GM21786 (cell line): ENCODE results near the gene CDK5.

ENCODE experiments used
- ATAC-seq: cut with Tn5 transposase; IDR thresholded peaks from one replicate; pipeline ENCODE4 v1.9.1; 2021; ENCODE audit not compliant: unreplicated experiment

The CDK5 gene

DNA sequence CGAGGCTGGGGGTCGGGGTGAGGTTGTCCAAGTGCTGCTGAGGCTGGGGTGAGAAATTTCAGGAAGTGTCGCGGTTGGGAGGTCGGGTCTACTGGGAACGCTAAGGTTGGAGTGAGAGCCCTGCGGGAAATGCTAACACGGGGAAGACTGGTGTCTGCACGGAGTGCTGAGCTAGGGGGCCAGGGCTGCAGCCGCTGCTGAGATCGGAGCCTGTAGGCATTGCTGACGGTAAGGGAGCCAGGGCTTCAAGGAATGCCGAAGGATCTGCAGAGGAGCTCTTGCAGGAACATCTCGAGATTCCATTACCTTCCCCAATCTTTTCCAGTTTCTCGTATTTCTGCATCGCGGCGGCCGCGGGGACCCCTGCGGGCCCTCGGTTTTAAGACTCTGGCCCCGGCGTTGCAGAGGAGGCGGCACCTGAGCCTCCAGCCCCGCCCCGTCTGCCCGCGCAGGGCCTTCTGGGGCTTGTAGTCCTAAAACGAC lies at the start of gene CDK5:
Gene CDK5 (minus strand): TSS at position 392 of the 483 bp plus-strand sequence. CDS start 49 bp downstream, at position 343.
- ATAC-seq = peak; percentile 9

- ATAC-seq = no peak
Measured at GRCh38 chr7:151104411-151105235, 46.9 kb upstream of the CDK5 start.

DNA sequence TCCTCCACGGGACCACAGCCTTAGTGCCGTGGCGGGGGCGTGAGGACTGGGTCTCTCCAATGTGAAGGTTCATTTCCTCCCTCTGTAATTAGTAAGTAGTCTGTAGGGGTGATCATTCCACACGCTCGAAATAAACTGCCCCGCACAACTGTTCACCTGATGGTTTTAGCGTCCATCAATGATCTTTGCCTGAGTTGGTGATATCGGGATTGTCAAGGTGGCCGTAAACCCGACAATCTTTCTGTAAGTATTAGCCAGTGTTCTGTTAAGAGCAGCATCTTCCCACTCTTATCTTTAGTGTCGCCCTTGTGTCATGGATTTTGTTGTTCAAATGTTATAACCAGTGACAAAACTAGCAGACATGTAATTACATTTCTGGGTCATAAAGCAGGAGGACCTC lies 46.3 kb upstream of the CDK5 start:
- no peak for ATAC-seq

DNA sequence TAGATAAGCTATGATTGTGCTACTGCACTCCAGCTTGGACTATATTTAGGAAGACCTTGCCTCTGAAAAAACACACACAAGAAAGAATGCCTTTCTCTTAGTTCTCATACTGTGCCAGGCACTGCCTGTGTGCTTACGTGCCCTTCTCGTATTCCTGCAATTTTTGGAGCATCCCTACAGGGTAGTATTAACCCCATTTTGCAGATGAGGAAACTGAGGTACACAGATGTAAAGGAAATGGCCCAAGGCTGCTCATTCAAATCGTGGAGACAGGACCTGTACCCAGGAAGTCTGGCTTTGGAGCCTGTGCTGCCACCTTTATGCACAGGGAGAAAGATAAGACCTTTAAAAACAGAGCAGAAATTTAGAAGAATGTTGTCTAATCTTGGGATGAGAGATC lies 45.3 kb upstream of the CDK5 start:
- ATAC-seq = no peak

GRCh38 chr7:151101621-151102396 lies 44.1 kb upstream of the CDK5 start:
- no peak for ATAC-seq

DNA sequence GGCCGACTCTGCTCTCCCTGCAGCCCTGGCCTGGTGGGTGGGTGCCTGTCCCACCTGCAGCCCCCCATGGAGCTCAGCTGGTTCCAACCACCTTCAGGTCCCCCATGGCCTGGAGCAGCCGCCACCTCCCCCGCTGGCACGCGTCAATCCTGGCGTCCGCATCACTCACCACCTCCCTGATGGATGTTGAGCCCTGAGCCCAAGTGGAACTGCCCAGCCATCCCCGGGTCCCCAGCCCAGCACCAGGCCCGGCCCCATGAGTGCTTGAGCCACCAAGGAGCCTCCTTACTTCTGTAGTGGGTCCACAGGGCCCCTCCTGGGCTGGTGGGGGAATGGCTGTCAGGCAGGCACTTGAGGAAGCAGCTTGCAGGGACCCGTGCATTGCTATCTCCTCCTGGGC lies 43.2 kb upstream of the CDK5 start:
- no peak for ATAC-seq

DNA sequence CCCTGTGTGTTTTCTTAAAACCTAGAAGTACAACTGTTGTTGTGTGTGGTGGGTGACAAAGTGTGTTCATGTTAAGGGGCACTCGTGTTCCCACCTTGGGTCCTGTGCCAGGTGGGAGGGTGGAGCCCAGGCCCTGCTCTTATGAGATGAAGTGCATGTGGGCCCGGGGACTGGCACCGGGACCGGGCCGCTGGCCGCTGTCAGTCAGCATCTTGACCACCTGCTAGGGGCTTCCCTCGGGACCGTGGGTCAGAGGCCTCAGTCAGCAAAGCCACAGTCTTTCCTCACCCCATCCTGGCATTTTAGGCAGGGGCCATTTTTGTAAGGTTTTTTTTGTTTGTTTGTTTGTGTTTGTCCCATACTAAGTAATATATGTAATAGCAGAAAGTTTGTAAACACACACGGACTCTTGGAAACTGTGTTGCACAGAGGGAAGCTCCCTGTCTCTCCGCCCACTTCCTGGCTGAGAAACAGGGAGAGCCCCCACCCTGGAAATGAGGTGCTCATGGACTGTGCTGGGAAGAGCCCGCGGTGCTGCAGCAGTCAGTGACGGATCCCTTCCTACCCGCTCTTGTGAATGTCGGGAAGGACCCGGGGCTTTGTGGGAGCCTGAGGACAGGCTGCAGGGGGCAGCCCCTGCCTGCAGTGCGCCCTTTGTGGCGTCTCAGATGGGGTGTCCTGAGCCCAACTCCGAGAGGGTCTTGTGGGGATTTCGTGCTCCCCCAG lies 42.0 kb upstream of the CDK5 start:
- ATAC-seq = no peak

- no peak for ATAC-seq
Measured at GRCh38 chr7:151095828-151096475, 38.3 kb upstream of the CDK5 start.

- no peak for ATAC-seq
Measured at GRCh38 chr7:151095123-151095797, 37.6 kb upstream of the CDK5 start.

GRCh38 chr7:151094675-151095074 lies 37.0 kb upstream of the CDK5 start:
- no peak for ATAC-seq

DNA sequence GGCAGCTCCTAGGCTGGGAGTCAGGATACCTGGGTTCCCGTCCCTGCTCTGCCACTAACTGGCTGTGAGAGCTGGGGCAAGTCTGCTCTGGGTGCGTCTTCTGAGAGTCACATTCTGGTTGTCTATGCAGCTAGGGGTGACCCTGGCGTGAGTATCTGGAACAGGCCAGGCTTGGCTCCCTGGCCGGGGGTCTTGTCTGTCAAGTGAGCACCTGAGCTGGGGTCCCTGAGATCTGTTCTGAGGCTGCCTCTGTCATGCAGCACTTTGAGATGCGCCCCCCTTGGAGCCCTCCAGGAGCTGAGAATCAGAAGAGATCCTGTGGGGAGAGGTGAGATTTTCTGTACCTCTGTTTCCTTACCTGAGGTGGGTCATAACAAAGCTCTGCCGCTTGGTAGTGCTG lies 36.1 kb upstream of the CDK5 start:
- no peak for ATAC-seq

DNA sequence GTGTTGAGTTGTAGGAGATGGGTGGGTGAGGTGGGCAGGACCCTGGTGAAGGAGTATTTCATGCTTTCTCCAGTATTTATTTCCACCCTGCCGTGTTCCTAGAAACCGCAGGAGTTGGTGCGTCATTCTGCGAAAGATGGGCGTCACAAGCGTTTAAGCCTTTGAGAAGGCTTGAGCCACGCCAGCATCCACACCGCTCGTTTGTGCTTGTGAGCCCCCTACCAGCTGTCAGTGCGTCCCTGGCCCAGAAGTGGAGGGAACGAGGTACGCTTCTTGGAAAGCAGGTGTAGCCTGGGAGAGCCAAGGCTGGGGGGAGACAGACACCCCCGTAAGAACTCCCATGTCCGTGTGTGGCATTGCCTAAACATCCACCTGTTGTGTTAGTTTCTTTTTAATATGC lies 34.3 kb upstream of the CDK5 start:
- no peak for ATAC-seq

- no peak for ATAC-seq
Measured at GRCh38 chr7:151091431-151091830, 33.7 kb upstream of the CDK5 start.

- no peak for ATAC-seq
Measured at GRCh38 chr7:151091003-151091402, 33.3 kb upstream of the CDK5 start.

DNA sequence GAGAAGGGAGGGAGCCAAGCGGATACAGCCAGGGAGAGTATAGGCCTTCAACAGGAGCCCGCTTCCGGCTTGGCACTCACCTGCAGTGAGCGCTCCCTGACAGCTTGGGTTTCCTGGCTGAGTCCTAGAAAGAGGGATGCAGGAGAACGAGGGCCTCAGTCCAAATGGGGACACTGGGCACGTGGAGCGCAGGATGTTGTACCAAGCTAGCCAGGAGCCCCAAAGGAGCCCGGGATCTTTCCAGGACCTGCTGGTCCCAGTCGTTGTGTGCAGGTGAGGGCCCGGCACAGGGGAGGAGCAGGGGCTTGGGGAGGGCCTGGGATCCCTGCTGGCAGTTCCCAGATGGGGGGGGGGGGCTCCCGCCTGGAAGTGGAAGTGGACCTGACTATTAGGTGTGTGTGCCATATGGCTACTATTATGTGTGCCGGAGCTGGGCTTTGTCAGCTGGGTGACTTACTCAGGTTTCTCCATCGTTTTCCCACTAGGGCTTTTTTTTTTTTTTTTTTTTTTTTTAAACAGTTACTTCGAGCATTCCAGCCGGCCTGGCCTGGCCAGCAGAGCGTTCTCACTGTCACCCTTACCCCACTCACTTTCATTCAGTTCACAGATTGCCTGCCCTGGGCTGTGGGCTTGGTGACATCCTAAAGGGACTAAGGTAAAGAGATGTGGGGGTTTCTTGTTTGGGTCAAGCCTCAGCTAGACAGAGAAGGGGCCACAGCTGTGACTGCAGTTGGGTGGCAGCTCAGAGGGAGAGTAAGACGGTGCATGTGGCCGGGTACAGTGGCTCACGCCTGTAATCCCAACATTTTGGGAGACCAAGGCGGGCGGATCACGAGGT lies 32.4 kb upstream of the CDK5 start:
- no peak for ATAC-seq

DNA sequence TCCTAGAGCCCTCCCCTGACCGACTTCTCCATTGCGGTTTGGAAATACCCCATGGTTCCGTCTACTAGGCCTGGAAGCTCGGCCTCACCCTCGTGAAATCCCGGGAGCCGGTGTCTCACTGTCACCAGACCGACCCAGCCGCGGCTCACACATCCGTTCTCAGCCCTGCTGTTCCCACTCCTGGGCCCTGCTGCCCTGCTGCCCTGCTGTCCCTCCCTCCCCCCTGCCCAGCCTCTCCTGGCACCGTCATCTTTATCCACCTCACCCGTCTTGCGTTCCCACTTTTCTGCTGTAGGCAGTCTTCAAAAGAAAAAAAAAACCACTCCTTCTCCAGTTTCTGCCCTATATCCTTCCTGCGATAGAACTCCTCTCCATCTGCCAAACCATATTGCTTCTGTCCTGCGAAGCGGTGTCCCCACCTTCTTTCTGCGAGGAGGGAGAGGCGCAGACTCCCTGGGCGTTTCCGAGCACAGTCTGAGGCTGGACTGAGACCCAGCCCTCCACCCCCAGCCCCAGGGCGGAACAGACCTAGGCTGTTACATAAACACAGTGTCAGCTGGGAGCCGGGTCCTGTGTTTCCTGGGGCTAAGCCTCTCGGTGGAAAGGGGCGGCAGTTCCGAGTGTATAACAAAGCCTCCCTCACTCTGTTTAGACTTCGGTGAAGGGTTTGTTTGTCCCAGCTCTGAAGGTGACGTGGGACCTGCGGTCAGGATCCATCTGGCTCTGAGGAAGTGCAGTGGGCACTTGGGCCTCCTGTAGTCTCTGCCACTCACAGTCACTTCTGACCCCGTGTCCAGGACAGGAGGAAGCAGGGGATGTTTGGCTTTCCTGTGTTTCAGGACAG lies 31.4 kb upstream of the CDK5 start:
- no peak for ATAC-seq

DNA sequence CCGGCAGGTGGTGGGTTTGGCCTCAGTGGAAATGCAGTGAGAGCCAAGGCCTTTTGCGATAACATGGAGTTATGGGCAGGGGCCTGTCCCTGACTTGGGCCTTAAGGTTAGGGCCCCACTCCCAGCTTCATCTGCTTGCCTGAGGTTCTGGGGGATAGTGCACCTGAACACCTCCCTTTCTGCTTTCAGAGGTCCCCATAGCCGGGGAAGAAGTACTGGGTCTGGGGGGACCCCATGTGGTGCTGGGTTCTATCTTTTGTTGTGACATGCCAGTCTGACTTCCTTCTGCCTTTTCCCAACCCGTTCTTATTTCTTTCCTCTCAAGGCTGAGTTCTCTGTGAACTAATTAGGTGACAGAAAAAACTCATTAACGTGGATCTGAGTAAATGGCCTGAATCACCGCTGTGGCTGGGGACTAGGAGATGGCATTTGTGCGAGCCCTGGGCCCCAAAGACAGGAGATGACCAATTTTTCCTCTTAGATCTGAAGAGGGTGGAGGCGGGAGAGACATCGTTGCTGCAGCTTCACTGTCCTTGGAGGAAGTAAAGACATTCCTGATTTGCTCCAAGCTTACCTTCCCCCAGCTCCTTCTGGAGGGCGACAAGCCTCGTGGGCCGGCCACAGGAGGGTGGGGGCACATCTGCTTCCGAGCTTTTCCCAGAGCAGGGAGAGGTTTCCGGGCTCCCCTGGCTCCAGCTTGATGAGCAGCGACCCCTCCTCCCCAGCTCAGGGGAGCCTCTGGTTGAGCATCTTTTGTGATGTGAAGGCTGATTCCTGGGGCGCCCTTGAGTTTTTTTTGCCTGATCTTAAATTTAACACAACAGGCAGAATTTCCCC lies 30.5 kb upstream of the CDK5 start:
- no peak for ATAC-seq
